ENCODE measurements around the gene CTBP2. TPM values are rescaled to one million over a fixed set of nuclear protein-coding genes. Genes with fewer than 3 reads are reported as not detected.

CTBP2 gene
- total RNA-seq, 6 experiments from 2014 or later, result 3.2 to 8.2 (median 5.4) TPM

DNA sequence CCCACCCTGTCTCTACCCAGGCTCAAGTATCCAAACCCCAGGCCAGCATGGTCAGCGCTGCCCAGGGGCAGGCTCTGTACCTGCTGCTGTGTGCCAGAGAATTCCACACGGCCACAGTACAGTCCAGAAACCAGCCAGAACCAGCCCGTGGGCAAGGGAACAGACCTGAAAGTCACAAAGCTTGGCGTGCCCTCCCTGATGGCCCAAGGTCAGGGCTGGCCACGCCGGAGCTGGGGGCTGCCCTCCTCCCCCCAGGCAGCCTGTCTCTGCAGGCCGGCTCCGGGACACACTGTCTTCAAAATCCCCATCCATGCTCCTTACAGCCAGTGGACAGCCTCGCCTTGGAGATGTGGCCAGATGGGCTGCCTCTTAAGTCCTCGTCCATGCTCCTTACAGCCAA is 78.4 kb downstream of the CTBP2 start:
- intact Hi-C loops (cut with DNase I), result no loop called here
- Histone ChIP-seq H3K27ac (no peak overlapping the region), H3K27me3 (no peaks in the 10 kb centered on the region), H3K36me3 (no peaks in the 10 kb centered on the region), H3K4me1 (peaks cover 0 to 19% (median 6%) of the 10 kb centered on the region in 4 donors), H3K9me3 (no peaks in the 10 kb centered on the region), H3K4me3 (no peak overlapping the region)
- peak in 1 of 3 donors; percentile 69 for DNase-seq
- peak in 2 of 4 donors; percentile 58 to 61 for ATAC-seq
- TF ChIP-seq CTCF (IDR thresholded peaks at IDR 0.05), result no peak
- no peak for TF ChIP-seq POLR2A (IDR thresholded peaks at IDR 0.05)
- no CpG with 5 or more reads among the region's 10 CpGs for WGBS (ENCODE audit: insufficient coverage, low coverage, low lambda C conversion rate, missing lambda C conversion rate)

DNA sequence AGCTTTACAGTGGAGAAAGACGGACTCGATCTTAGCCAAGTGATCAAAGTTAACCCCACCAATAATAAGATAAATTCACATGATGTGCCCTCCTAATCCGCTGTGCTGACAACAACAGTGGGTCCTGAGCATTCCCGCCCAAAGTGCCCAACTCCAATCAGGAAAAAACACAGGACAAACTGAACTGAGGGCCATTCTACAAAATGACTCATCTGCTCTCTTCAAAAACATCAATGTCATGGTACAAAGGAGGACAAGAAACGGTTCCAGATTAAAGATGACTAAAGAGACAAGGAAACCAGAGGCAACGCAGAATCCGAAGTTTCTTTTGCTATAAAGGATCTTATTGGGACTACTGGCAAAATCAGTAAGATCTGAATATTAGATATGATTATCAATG is 79.4 kb downstream of the CTBP2 start:
- no peak overlapping the region for H3K4me3 ChIP-seq
- WGBS (ENCODE audit: insufficient coverage, low coverage, low lambda C conversion rate, missing lambda C conversion rate), result 74% methylated on average over 7 of the region's 7 CpGs
- intact Hi-C loops (cut with DNase I), result no loop called here
- no peak overlapping the region for H3K27ac ChIP-seq
- no peaks in the 10 kb centered on the region for H3K9me3 ChIP-seq
- H3K4me1 ChIP-seq, result peaks cover 0 to 19% (median 6%) of the 10 kb centered on the region in 4 donors
- no peaks in the 10 kb centered on the region for H3K27me3 ChIP-seq
- TF ChIP-seq POLR2A (IDR thresholded peaks at IDR 0.05), result no peak
- TF ChIP-seq CTCF (IDR thresholded peaks at IDR 0.05), result no peak
- no peak for ATAC-seq
- DNase-seq, result no peak
- H3K36me3 ChIP-seq, result no peaks in the 10 kb centered on the region

- Histone ChIP-seq H3K27me3 (no peaks in the 10 kb centered on the region), H3K9me3 (no peaks in the 10 kb centered on the region), H3K4me1 (peaks cover 0 to 14% (median 5%) of the 10 kb centered on the region in 4 donors), H3K4me3 (no peak overlapping the region), H3K36me3 (no peaks in the 10 kb centered on the region), H3K27ac (no peak overlapping the region)
- intact Hi-C loops (cut with DNase I), result no loop called here
- TF ChIP-seq CTCF (IDR thresholded peaks at IDR 0.05) (no peak), POLR2A (IDR thresholded peaks at IDR 0.05) (no peak)
- DNase-seq (no peak), ATAC-seq (no peak)
- whole genome bisulfite sequencing (ENCODE audit: insufficient coverage, low coverage, low lambda C conversion rate, missing lambda C conversion rate), result 71% methylated on average over 5 of the region's 7 CpGs
These were observed 80.1 kb downstream of the CTBP2 start for GRCh38 chr10:125080296-125080695.

DNA sequence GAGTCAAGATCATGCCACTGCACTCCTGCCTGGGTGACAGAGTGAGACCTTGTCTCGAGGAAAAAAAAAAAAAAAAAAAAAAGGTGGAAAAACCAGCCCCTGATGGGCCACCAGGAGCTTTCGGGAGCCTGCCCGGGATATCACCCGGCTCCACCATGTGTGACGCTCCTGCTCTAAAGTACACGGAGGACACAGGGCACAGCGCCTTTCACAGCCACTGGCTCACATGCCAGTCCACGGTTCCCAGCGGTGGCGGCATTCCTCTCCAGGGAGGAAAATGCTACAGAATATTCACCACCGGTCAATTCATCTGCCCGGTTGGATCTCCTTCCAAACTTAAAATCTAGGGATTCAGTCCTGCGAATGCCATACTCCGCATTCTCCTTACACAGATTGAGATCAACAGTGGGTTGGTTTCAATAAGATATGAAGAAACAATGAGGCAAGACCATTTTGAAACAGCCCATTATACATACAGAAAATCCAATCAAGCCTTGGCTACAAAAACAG is 81.2 kb downstream of the CTBP2 start:
- intact Hi-C loops (cut with DNase I), result no loop called here
- no peak overlapping the region for H3K27ac ChIP-seq

More for the DNA sequence above, 81.2 kb downstream of the CTBP2 start:
- Histone ChIP-seq H3K36me3 (no peaks in the 10 kb centered on the region), H3K4me3 (no peak overlapping the region), H3K9me3 (no peaks in the 10 kb centered on the region), H3K4me1 (peaks cover 0 to 5% (median under 1%) of the 10 kb centered on the region in 4 donors), H3K27me3 (no peaks in the 10 kb centered on the region)
- DNase-seq (no peak), ATAC-seq (no peak)
- 83% methylated on average over 4 of the region's 14 CpGs for WGBS (ENCODE audit: insufficient coverage, low coverage, low lambda C conversion rate, missing lambda C conversion rate)
- no peak for TF ChIP-seq CTCF (IDR thresholded peaks at IDR 0.05)

All from right lobe of liver (tissue), 6 donors.